AG04450 (cell line): Measurements from ENCODE around the gene KRABD2. TPM values are rescaled to one million over a fixed set of nuclear protein-coding genes. Genes with fewer than 3 reads are reported as not detected.
A peak's percentile ranks its signal among the peaks of the same experiment; 100 is the strongest.

Source experiments
- CTCF ChIA-PET: fragments of 300-600, 350-600 bp; formaldehyde crosslinking; extraction: SDS; loops from one replicate; lab custom pipeline; 2022; ENCODE audit warnings: antibody characterized with exemption, inconsistent platforms; lab: Charles Lee
- POLR2A ChIA-PET: fragments of 350-600 bp; formaldehyde crosslinking; extraction: SDS; loops from one replicate; lab custom pipeline; 2021; ENCODE audit warnings: antibody characterized with exemption, inconsistent platforms; lab: Yijun Ruan, JAX
- DNase-seq: peaks from one replicate; pipeline ENCODE4 v3.0.0-alpha.2; 2011; ENCODE audit warnings: low read depth, low spot score
- H3K27ac ChIP-seq: one replicate; pipeline ENCODE4 v1.5.1; 2012; ENCODE audit warnings: low read depth, low read length, control low read depth
- H3K27me3 ChIP-seq: one replicate; pipeline ENCODE4 v1.6.0; 2012; ENCODE audit warnings: low read length; ENCODE audit not compliant: control insufficient read depth, insufficient read depth
- H3K4me3 ChIP-seq: 2 replicates; pipeline ENCODE4 v1.5.1; 2011; ENCODE audit warnings: mild to moderate bottlenecking, low read depth, low read length, control low read depth
- H3K9me3 ChIP-seq: 2 replicates; pipeline ENCODE4 v1.5.1; 2012; ENCODE audit warnings: low read length; ENCODE audit not compliant: control insufficient read depth, insufficient read depth
- polyA plus RNA-seq: library from polyadenylated mRNA; depleted of rRNA; stranded (reverse); fragments of >200 nt; gene quantifications from 2 replicates; pipeline ENCODE4 v1.2.3, GENCODE V29; 2011; rRNA removed
- small RNA-seq: library from RNA; depleted of rRNA; stranded (forward); fragments of <200 nt; gene quantifications from one replicate; pipeline ENCODE3, GENCODE V24; 2012; ENCODE audit warnings: low read depth; ENCODE audit not compliant: insufficient read length
- TF ChIP-seq, protein P1 (sequence below): IDR thresholded peaks from 2 replicates; pipeline ENCODE4 v1.5.1; 2011; ENCODE audit warnings: low read depth, low read length, control low read depth, inconsistent platforms

KRABD2 gene

DNA sequence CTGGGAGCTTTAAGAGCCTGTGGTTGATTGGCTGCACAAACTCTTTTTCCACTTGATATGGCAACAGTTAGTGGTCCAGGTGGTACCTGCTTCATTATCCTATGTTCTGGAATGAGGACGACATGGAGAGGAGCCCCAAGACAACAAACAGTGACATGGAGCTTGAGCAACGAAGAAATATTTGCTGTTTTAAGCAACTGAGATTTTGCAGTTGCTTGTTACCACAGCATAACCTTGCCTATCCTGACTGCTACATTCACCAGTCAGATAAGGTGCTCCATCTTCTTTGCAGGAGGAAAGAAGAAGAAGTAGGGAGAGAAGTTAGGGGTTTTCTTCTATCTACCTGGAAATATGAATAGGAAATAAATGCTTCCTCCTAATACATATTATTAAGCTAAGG lies 44.4 kb downstream of the KRABD2 start:
- POLR2A ChIA-PET = no interaction called here

DNA sequence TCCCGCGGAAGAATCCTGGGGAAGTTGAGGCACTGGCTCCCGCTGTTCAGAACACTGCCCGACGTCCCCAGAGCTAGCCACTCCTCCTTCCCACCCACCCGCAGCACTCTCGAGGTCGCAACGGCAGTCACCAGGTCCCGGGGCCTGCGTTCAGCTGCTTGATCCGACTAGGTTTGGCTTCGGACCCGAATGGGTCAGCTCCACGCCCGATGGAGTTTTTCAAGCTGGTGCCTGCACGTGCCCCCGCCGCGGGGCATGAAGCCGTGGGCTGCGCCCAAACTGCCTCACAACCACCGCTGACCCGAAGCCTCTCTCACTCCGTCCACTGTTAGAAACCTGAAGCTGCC lies 49.2 kb downstream of the KRABD2 start:
- Histone ChIP-seq H3K27me3 (peaks cover 5% of the 10 kb centered on the region), H3K27ac (no peak overlapping the region), H3K4me3 (peak overlapping the region; percentile 56), H3K9me3 (no peaks in the 10 kb centered on the region; the same call in 1 of the 2 replicates)
- CTCF ChIA-PET = interaction anchor here (1.0 to 1.7 kb wide), 3 partner anchors 11 to 33 kb away, joined by 3 to 4 read pairs (median 3); no protein-coding TSS in a partner anchor
- no peak for DNase-seq
- POLR2A ChIA-PET = interaction anchor here (2.2 kb wide), 1 partner anchor 49 kb away, joined by 6 read pairs; the partner anchor contains the start of gene KRABD2
- TF ChIP-seq, protein P1, sequence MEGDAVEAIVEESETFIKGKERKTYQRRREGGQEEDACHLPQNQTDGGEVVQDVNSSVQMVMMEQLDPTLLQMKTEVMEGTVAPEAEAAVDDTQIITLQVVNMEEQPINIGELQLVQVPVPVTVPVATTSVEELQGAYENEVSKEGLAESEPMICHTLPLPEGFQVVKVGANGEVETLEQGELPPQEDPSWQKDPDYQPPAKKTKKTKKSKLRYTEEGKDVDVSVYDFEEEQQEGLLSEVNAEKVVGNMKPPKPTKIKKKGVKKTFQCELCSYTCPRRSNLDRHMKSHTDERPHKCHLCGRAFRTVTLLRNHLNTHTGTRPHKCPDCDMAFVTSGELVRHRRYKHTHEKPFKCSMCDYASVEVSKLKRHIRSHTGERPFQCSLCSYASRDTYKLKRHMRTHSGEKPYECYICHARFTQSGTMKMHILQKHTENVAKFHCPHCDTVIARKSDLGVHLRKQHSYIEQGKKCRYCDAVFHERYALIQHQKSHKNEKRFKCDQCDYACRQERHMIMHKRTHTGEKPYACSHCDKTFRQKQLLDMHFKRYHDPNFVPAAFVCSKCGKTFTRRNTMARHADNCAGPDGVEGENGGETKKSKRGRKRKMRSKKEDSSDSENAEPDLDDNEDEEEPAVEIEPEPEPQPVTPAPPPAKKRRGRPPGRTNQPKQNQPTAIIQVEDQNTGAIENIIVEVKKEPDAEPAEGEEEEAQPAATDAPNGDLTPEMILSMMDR = no peak

More for the DNA sequence above, 44.4 kb downstream of the KRABD2 start:
- Histone ChIP-seq H3K27me3 (peaks cover 9% of the 10 kb centered on the region), H3K4me3 (no peak overlapping the region), H3K9me3 (no peaks in the 10 kb centered on the region), H3K27ac (no peak overlapping the region)
- CTCF ChIA-PET = no interaction called here
- TF ChIP-seq, protein P1 = no peak
- no peak for DNase-seq

Small RNA genes within 50 kb of the gene (small RNA-seq; reads per million reads assigned to genes)
- gene RF00265 = not detected

Other genes starting within 250 kb of the KRABD2 start
- gene PER1, start 224.3 kb downstream of the KRABD2 start, polyA plus RNA-seq = 3.1 and 5.5 TPM in 2 replicates
- gene VAMP2, start 213.8 kb downstream of the KRABD2 start, polyA plus RNA-seq = 20.8 and 24.3 TPM in 2 replicates
- 8.7 and 9.6 TPM in 2 replicates for gene TMEM107, start 200.3 kb downstream of the KRABD2 start, polyA plus RNA-seq
- 2.3 and 2.7 TPM in 2 replicates for gene BORCS6, start 186.5 kb downstream of the KRABD2 start, polyA plus RNA-seq
- 5.9 and 7.7 TPM in 2 replicates for gene AURKB, start 166.1 kb downstream of the KRABD2 start, polyA plus RNA-seq
- 6.1 and 7.3 TPM in 2 replicates for gene CTC1, start 128.6 kb downstream of the KRABD2 start, polyA plus RNA-seq
- gene PFAS, start 127.4 kb downstream of the KRABD2 start, polyA plus RNA-seq = 14.0 and 18.5 TPM in 2 replicates
- gene RANGRF, start 88.0 kb downstream of the KRABD2 start, polyA plus RNA-seq = 26.4 and 30.8 TPM in 2 replicates
- 1.4 and 1.9 TPM in 2 replicates for gene SLC25A35, start 81.3 kb downstream of the KRABD2 start, polyA plus RNA-seq
- not detected in 2 replicates for gene ARHGEF15, start 66.5 kb downstream of the KRABD2 start, polyA plus RNA-seq
- not detected in 2 replicates for gene ODF4, start 36.9 kb downstream of the KRABD2 start, polyA plus RNA-seq
- 3,841 and 4,830 TPM in 2 replicates for gene RPL26, start 6.5 kb upstream of the KRABD2 start, polyA plus RNA-seq
- not detected in 2 replicates for gene RNF222, start 21.1 kb upstream of the KRABD2 start, polyA plus RNA-seq
- 65.6 and 74.7 TPM in 2 replicates for gene NDEL1, start 59.2 kb upstream of the KRABD2 start, polyA plus RNA-seq